Activated T-cell treated with anti-CD3 and anti-CD28 coated beads, Interleukin-2, amount 50 U/mL, for 48 hours (primary cell): ENCODE measurements around the gene TENM4.

Source experiments
- DNase-seq, 2 experiments: peaks; one replicate each; pipeline ENCODE4 v3.0.0-alpha.2; 2020

The TENM4 gene

DNA sequence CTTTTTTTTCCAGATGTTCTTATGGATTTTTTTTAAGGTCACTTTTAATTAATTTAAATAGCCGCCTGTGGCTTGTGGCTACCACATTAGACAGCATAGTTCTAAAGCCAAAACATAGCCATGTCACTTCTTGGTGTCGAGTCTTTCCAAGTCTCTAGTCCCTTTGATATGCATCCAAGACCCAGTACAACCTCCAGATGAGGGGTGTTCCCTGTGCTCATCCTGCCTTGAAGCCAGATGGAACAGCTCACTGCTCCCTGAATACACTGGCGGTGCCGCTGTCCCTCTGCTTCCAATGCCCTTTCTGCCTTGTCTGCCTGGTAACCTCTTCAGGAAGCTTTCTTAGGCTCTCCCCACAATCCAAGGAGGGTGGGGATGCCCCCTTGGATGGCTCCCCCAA is 338.0 kb downstream of the TENM4 start:
- no peak for DNase-seq

DNA sequence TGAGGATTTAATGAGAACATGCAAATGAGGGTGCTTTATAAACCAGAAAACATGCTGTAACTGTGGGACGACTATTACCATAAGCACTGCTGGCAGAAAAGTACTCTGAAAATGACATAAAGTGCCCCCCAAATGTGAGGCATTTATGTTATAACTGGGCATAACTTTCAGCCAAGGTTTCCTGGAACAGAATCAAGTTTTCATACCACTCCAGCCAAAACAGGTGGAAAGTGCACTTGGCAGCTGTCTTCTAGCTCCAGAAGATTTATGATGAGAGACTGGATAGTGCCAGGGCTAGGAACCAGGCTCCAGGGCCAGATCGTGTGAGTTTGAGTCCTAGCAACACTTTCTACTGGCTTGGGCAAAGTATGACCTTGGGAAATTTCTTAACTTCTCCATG is 339.2 kb downstream of the TENM4 start:
- DNase-seq = no peak

DNA sequence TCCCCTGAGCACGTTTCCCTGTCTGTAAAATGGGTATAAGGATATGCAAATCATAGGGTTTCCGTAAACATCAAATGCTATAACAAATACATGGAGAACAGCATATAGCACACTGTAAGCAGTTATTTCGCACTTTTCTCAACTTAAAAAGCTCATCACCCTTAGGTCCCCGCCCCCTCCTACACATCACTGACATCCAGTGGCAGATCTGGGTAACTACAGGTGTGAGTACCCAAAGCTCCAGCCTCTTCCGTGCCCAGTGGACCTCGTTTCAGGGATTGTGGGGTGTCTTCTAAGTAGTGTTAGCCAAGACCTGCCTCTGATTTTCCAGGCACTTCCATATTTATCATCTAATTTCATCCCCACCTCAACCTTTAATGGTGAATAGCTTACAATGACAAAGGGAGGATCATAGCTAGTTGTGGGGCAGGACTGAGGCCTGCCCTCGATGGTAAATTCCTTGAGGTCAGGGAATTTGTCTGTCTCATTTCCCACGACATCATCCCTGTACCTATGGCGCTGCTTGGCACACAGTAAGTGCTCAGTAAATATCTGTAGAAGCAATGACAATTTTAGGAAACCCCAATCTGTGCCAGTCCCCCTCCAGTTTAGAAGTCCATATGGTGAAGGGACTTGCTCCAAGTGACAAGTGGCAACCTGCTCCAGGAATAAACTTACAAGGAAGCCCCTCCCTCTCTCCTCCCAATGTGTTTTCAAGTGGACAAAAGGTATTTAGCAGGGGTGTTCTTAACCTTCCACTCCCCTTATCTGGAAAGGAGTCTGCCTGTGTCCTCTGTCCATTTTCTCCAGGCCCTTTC is 340.5 kb downstream of the TENM4 start:
- peak; percentile 34 to 41 for DNase-seq

DNA sequence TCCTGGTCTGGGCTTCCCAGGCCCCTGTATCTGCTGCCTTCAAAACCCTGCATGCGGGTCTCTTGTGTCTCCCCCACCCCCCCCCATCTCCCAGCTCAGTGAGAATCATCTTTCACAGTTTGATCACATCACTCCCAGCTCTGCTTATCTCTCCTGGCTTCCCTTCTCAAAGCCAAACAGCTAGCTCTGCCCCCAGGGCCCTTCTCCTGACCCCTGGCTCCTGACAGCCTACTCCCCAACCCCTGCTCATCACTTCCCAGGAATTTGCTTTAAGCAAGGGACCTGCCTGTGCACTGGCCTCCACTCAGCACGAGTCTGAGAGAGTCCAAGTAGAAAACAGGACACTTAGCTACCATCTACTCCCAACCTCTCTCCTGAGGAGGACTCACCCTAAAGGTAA is 342.7 kb downstream of the TENM4 start:
- no peak for DNase-seq

DNA sequence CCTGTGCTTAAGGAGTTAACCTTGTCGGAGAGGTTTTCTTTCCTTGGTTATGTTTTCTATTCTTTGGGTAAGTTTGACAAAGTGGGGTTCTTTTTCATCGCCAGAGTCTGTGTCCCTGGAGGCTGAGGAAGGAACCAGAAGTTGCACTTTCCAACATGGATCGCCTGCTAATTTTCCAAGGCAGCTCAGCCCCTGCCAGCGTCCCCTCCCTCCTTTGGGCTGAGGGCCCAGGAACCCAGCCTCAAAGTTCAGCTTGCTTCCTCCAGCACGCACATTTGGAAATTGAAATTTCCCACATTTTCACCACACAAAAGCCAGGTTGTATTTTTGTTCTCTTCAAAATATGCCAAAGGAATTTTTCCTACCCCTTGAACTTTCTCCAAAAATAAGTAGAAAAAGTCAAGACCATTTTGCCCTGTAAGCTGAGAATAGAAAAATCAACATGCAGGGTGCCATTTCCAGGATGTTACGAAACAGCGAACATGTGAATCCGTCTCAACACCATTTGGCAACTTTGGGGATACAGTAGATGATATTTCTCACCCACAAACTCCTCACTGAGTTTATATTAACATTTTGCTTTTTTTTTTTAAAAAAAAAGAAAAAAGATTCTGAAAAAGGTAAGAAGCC is 343.5 kb downstream of the TENM4 start:
- no peak for DNase-seq

DNA sequence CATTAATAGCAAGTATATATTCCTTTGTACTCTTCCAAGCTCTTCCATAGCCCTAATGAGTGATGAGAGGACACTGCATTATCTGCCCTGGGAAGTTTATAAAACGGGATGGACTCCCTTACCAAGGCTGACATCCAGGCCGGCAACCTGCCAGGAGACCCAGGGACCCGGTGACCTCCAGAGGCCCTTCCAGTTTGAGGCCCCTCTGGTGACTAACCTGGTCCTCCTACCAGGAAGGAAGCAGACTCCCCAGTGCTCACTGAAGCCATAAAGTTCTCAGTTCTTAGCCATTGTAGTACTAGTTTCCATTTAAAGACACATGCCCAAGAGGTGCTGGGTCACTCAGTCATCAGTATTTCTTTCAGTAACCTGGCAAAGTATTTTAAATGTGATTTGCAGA is 345.4 kb downstream of the TENM4 start:
- DNase-seq = no peak

DNA sequence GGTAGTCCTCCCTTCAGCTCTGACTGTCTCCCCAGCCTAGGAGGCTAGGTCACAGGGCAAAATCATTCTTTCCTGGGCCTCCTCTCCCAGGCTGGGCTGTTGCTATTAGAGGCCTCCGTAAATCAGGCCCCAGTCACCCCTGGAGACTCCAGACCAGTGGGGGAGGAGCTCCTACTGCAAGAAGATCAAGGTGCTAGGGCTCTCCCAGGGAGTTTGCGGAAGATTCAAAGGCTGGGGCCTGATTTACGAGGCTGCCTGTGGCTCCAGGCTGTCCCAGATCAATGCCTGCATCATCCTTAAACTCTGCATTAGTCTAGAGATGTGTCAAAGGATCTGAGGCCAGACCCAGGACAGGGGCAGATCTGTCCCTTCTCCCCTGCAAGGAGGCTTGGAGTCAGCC is 346.2 kb downstream of the TENM4 start:
- no peak for DNase-seq

DNA sequence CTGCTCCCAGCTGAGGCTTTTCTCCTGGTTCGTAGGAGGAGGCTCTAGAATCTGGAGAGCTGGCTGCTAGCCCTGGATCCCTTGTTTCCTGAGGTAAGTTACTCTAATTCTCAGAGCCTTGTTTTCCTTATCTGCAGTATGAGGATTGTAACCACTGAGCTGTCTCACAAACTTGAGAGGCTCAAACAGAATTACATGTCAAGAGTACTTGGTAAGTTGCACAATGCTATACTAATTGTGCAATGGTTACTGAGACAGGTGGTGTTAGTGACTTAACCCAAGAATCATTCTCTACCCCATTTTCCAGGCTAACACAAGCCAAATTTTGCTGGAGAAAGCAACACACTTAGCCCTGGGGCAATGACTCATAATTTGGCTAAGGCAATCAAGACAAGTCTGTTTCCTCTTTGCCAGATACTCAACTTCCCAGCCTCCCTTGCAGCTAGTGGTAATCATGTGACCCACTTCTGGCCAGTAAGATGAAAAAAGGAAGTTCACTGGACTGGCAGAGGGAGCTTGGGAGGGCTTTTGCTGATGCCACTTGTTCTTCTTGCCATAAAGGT is 348.0 kb downstream of the TENM4 start:
- no peak for DNase-seq

DNA sequence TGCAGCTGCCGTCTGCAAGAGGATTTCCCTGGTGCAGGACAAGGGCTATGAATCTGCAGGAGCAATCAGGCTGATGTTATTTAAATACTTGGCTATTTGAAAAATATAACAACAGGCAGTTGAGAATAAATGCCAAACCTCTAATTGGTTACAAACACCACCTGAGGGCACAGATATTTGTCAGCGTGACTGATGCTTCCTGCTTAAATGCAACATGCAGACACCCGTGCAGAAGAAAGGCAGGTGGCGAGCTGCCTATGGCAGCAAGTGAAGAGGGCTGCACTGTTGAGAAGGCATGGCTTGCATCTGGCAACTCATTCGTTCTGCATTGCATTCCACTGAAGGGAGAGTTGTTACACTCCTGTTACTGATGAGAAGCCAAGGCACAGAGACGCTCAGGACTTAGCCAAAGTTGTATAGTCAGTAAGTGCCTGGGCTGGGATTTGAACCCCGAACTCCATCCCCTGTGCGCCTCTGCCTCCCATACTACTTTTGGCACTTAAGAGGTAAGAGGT is 350.6 kb downstream of the TENM4 start:
- no peak for DNase-seq

DNA sequence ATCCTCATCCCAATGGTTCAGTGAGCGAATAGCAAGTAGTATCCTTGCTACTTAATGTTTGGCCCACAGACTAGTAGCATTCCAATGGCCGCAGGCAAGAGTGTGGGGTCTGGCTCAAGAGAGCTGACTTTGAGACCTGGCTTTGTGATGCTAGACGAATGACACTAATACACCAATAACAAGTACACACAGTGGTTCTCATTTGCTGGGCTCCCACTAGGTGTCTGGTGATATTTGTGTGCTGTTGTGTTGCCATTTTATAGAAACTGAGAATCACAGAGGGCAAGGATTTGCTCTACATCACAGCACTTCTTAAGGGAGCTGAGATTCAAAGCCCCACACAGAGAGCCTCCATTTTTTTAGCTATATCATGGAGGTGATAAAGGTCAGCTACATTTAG is 351.2 kb downstream of the TENM4 start:
- DNase-seq = no peak

DNA sequence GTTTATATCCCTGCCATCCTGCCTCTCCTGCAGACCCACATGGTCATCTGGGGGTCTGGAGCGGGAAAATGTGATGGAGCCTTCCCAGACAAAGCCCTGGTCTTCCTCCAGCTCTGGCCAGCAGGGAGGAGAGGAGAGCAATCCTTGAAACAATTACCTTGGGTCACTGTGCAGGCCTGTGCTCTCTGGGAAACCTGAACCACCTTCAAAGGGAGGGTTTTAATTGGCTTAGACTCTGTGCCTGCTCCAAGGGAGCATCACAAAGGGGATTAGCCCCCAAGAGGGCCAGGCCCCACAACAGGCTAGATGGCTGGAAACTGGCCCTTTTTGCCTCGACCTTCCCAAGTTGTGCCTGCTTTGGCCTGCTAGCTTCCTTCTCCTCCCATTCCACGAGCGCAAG is 351.9 kb downstream of the TENM4 start:
- no peak for DNase-seq

DNA sequence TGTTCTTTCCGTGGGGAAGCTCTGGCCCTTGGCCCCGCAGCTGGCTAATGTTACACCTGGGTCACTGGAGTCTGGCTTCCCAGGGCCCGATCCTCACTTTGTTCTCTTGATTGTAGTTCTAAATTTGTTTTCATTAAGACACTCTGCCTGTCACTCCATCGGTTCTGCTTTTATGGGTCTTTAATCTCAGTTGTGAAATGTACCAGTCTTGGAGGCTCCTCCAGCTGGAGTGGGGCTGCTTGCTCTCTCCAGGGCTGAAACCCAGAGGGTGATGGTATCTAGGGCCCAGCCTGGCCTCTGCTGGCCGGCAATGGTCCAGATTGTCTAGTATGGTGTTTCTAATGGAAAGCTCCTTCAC is 352.9 kb downstream of the TENM4 start:
- DNase-seq = no peak

DNA sequence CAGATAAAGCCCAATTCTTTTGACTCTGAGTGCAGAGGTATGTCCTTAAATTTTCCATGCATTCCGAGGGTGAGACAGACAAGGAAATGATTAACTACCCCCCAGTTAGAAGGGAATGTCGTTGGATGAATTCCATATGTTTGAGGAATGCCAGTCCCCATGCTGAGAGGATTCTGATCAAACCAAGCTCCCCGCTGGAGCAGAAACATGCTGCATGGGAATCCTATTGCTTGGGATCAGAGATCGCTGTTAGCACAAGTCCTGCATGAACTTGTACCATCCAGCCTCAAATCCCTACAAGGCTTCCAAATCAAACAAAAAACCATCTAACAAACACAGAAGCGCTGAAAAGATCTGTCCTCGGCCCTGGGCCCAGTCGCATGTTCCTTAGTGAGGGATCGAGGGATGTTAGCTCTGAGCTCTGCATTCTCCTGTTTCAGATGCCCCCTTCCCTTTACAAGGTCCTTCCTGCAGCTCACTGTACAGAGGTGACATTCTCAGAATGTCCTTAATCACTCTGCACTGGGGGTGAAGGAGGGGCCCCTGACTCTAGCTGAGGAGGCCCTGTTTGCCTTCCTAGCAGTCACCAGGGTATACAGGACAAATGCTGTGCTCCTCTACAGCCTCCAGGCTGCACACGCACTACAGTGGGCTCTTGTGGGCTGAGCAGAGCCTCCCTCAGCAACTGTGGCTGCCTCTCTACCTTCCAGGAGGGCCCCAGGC is 353.4 kb downstream of the TENM4 start:
- DNase-seq = no peak

DNA sequence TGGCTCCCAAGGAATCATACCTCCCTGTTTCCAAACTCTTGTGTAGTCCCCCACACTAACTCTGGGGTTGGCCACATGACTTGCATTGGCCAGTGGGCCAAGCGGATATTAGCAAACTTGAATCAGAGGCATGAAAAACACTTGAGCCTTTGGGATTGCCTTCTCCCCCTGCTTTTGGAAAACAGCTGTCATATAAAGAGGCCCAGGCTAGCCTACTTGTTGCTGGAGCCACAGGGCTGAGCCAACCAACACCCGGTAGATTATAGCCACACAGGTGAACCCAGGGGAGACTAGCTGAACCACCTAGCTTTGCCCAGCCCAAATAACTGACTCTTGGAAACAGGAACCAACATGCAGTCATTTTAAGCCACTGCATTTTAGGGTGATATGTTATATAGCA is 354.8 kb downstream of the TENM4 start:
- DNase-seq = no peak

DNA sequence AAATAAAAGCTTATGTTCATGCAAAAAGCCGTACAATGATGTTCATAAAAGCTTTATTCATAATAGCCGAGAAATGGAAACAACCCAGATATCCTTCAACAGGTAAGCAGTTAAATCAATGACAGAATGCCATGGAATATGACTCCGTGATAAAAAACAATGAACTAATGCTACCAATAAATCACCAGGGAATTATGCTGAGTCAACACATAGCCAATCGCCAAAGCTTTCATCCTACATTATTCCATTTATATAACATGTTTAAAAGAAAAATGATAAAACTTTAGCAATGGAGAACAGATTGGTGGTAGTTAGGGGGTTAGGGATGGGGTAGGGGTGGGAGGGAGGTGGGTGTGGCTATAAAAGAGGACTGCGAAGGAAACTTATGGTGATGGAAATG is 356.4 kb downstream of the TENM4 start:
- no peak for DNase-seq

DNA sequence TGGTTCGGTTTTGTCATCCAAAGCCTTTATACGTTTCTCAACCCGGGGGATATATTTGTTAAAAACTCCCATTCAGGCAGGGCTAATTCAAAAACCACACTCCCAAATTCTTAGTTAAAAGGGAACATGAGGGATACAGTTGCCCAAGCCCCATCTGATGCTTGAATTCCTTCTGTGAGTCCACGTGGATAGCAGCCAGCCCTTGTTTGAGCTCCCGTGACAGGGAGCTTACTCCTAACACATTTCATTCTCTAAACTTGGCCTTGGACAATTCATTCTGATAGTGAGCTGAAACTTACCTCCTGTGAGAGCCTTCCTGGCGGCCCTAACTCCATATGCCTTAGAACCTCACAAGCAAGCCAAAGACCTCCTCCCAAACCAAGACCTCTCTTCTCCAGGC is 357.5 kb downstream of the TENM4 start:
- DNase-seq = no peak

DNA sequence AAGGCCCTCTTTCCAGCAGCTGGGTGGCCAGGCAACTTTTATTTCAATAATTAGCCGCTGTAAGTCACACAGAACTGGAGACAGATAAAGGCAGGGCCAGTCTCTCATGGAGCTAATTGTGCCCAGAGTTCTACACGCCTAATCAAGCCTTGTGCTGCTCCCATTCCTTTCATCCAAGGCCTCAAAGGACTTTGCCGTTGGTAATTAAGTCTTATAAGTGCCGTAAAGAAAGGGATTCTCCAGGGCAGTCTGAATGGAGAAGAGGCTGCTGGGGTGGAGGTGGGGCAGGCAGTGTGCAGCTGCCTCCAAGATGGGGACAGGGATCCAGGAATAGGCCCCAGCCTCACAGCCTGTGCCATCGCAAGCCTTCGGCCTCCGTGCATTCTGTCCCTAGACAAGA is 357.9 kb downstream of the TENM4 start:
- no peak for DNase-seq

DNA sequence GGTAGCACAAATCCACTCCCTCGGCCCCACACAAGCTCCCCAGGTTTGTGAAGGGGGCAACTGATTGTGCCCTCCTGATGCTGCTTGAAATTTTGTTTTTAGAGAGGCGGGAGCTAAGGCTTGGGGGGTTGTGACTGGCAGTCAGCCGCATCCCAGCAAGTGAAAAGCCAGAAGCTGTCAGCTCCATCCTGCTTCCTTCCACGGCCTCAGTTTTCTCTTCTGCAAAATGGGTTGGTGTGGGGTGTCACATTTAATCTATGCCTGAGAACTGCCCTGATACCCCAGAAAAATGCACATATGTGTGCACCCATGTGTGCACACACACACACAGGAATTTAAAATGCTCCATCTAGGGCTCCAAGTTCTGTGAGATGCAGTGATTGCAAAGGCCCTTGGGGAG is 358.6 kb downstream of the TENM4 start:
- no peak for DNase-seq

DNA sequence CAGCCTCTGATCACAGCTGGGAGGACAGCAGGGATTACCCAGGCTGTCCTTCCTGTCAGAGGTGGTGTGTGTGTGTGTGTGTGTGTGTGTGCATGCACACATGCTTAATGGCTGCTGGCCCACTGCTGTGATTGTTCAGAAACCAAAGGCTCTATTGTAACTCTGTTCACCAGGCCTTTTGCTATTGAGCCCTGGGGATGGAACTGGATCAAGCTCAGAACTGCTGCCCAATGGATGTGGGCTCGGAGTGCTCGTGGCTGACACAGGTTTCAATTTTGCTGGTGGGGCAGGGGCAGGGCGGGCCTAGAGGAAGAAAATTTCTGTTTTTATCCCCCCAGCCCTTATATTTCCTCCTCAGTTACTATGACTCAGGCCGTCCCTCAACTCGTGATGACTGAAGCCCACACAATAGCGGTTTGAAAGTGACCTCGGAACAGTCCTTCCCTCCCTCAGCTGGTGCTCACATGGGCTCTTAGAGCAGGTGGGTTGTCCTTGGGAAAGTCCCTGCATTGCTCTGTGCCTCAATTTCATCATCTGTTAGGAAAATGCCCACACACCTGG is 359.3 kb downstream of the TENM4 start:
- no peak for DNase-seq

DNA sequence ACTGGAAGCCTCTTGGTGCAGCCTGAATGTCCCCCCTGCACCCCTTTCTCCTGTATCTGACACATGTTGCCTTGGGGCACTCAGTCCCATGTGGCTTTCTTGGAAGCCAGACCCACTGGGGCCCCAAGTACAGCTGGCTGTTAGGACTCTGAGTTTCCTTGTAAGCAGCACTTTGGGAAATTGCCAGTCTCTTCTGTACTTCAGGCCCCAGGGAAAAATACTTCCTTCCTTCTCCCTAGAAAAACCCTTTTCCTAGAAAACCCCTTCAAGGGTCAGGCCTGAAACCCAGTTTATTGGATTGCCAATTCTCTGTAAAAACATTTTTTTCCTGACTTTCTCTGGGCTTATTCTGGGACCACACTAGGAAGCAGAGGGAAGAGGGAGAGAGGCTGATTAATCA is 360.3 kb downstream of the TENM4 start:
- no peak for DNase-seq

DNA sequence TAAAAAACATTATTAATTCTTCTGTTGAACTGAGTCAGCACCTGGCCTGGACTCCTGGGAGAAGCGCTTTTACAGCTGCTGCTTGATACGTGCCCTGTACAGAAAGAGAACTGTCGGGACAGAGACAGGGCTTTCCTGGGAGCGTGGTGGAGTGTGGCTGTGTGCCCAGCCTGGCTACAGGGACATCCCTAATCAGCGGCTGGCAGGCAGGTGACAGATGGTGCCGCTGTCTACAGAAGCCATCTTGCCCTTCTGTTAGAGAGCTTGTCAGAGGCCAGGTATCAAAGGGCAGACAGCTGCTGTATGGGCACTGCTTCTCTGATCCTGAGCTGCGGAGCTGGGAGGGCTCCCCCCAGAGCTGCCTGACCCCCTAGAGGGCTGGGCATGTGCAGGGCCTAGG is 361.8 kb downstream of the TENM4 start:
- DNase-seq = no peak

DNA sequence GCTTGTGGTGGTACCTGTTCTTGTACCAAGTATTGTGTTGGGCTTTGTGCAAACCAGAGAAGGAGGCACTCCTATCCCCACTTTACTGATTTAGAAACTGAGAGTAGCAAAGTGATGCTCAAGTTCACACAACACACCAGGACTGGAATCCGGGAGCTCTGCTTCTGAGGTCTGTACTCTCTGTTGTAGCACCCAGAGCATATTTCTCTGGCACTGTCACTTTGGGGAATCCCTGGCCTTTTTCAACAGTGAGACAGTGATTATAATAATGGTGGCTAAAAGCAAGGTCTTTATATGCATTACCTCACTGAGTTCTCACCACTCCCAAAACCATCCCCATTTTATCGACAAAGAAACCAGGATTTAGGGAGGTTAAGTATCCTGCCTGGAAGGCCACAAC is 362.4 kb downstream of the TENM4 start:
- no peak for DNase-seq

DNA sequence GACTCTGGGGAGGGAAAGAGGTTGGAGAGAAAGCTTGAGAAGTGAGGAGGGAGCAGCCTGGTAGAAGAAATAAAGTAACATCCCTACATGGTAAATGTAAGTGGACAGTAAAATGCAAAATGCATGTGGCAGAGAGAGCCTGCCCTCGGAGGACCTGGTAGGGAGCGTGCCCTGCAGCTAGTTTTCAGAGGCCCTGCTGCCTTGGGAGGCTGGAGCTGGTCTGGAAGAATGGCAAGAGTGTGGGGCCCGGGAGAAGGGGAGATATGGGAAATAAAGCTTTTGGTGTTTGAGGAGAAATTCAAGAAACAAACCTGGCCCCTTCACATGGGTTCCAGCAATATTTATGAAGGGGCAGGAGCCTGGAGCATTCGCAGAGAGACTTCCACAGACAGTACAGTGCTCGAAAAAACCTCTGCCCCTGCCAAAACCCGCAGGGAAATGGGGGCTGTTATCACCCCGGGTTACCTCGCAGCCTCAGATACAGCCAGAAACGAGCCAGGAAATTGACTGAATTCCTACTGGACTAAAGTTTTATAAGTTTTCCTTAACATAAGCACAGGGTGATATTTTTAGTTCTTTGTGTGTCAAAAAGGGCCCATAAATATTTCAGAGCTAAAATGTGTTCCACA is 363.0 kb downstream of the TENM4 start:
- DNase-seq = no peak
